ENCODE data around the gene ARHGAP19.

ARHGAP19 gene

GRCh38 chr10:97255512-97256293, 36.7 kb downstream of the ARHGAP19 start:
- TF ChIP-seq ZFP3 (CRISPR knock-in tag; IDR thresholded peaks at IDR 0.05) = no peak
- TF ChIP-seq ZNF70 (CRISPR knock-in tag; IDR thresholded peaks at IDR 0.05) = no peak
- no peak for TF ChIP-seq ZNF565 (CRISPR knock-in tag; conservative IDR thresholded peaks at IDR 0.05; ENCODE audit: low read depth)
- no peak for TF ChIP-seq PATZ1 (CRISPR knock-in tag; IDR thresholded peaks at IDR 0.05; ENCODE audit: borderline replicate concordance)
- TF ChIP-seq CSRNP3 (CRISPR knock-in tag; IDR thresholded peaks at IDR 0.05) = no peak
- TF ChIP-seq TSHZ2 (CRISPR knock-in tag; IDR thresholded peaks at IDR 0.05) = no peak
- TF ChIP-seq ZNF8 (CRISPR knock-in tag; IDR thresholded peaks at IDR 0.05) = no peak
- no peak for TF ChIP-seq CREB5 (CRISPR knock-in tag; IDR thresholded peaks at IDR 0.05; ENCODE audit: low read depth)
- no peak for ATAC-seq

GRCh38 chr10:97254694-97255093, 37.7 kb downstream of the ARHGAP19 start:
- TF ChIP-seq ARNTL (CRISPR knock-in tag; IDR thresholded peaks at IDR 0.05; ENCODE audit: borderline replicate concordance, low read depth) (no peak), ISL1 (CRISPR knock-in tag; IDR thresholded peaks at IDR 0.05) (no peak), RARB (CRISPR knock-in tag; IDR thresholded peaks at IDR 0.05) (no peak), ZNF565 (CRISPR knock-in tag; conservative IDR thresholded peaks at IDR 0.05; ENCODE audit: low read depth) (no peak), TSHZ2 (CRISPR knock-in tag; IDR thresholded peaks at IDR 0.05) (no peak), PATZ1 (CRISPR knock-in tag; IDR thresholded peaks at IDR 0.05; ENCODE audit: borderline replicate concordance) (no peak), ZFP3 (CRISPR knock-in tag; IDR thresholded peaks at IDR 0.05) (no peak), ZFP30 (CRISPR knock-in tag; IDR thresholded peaks at IDR 0.05) (no peak), ZNF8 (CRISPR knock-in tag; IDR thresholded peaks at IDR 0.05) (no peak)
- ATAC-seq = no peak

GRCh38 chr10:97250952-97251351, 41.5 kb downstream of the ARHGAP19 start:
- ATAC-seq = no peak
- TF ChIP-seq ZNF565 (CRISPR knock-in tag; conservative IDR thresholded peaks at IDR 0.05; ENCODE audit: low read depth) = no peak
- TF ChIP-seq ARNTL (CRISPR knock-in tag; IDR thresholded peaks at IDR 0.05; ENCODE audit: borderline replicate concordance, low read depth) = no peak
- TF ChIP-seq ZFP30 (CRISPR knock-in tag; IDR thresholded peaks at IDR 0.05) = no peak
- no peak for TF ChIP-seq TCF4 (CRISPR knock-in tag; IDR thresholded peaks at IDR 0.05; ENCODE audit: borderline replicate concordance)
- no peak for TF ChIP-seq ZC3H10 (CRISPR knock-in tag; IDR thresholded peaks at IDR 0.05)
- no peak for TF ChIP-seq SNAI2 (CRISPR knock-in tag; IDR thresholded peaks at IDR 0.05)
- TF ChIP-seq ESRRG (CRISPR knock-in tag; IDR thresholded peaks at IDR 0.05) = no peak
- no peak for TF ChIP-seq PPARA (CRISPR knock-in tag; IDR thresholded peaks at IDR 0.05; ENCODE audit: borderline replicate concordance)
- no peak for TF ChIP-seq PATZ1 (CRISPR knock-in tag; IDR thresholded peaks at IDR 0.05; ENCODE audit: borderline replicate concordance)
- TF ChIP-seq POU6F1 (CRISPR knock-in tag; IDR thresholded peaks at IDR 0.05; ENCODE audit: borderline replicate concordance, low read depth) = no peak
- no peak for TF ChIP-seq OSR1 (CRISPR knock-in tag; IDR thresholded peaks at IDR 0.05)
- no peak for TF ChIP-seq ZNF8 (CRISPR knock-in tag; IDR thresholded peaks at IDR 0.05)
